ENCODE measurements around the gene ISG20.

ISG20 gene

GRCh38 chr15:88619796-88620195 lies 19.0 kb upstream of the ISG20 start:
- no peak for DNase-seq

GRCh38 chr15:88620995-88621772 lies 17.6 kb upstream of the ISG20 start, which contains the start of gene AEN:
TSS of gene AEN (plus strand) at chr15:88621340. CDS start at chr15:88626210, 4,870 bp downstream.
- peak; percentile 94 for DNase-seq

GRCh38 chr15:88621789-88622604 lies 16.8 kb upstream of the ISG20 start:
- DNase-seq: peak; percentile 47

- DNase-seq: no peak
Measured at GRCh38 chr15:88622605-88622975, 16.2 kb upstream of the ISG20 start.

- DNase-seq: peak; percentile 73
Measured at GRCh38 chr15:88623061-88623460, 15.8 kb upstream of the ISG20 start.

GRCh38 chr15:88623632-88624031 lies 15.2 kb upstream of the ISG20 start:
- DNase-seq: no peak

- DNase-seq: no peak
Measured at GRCh38 chr15:88624156-88624970, 14.5 kb upstream of the ISG20 start.

GRCh38 chr15:88624971-88625490 lies 13.8 kb upstream of the ISG20 start:
- no peak for DNase-seq

- no peak for DNase-seq
Measured at GRCh38 chr15:88625943-88626741, 12.7 kb upstream of the ISG20 start.

GRCh38 chr15:88627463-88627862 lies 11.4 kb upstream of the ISG20 start:
- no peak for DNase-seq

GRCh38 chr15:88628018-88628654 lies 10.7 kb upstream of the ISG20 start:
- no peak for DNase-seq

GRCh38 chr15:88629071-88629470 lies 9.7 kb upstream of the ISG20 start:
- no peak for DNase-seq

- DNase-seq: no peak
Measured at GRCh38 chr15:88630141-88630721, 8.6 kb upstream of the ISG20 start.

- DNase-seq: no peak
Measured at GRCh38 chr15:88630798-88631463, 7.9 kb upstream of the ISG20 start.

GRCh38 chr15:88631464-88632028 lies 7.3 kb upstream of the ISG20 start:
- DNase-seq: no peak

GRCh38 chr15:88632797-88633196 lies 6.0 kb upstream of the ISG20 start:
- DNase-seq: peak; percentile 93

- no peak for DNase-seq
Measured at GRCh38 chr15:88634449-88634848, 4.4 kb upstream of the ISG20 start.

- peak; percentile 8 for DNase-seq
Measured at GRCh38 chr15:88635318-88635717, 3.5 kb upstream of the ISG20 start.

- no peak for DNase-seq
Measured at GRCh38 chr15:88636050-88636449, 2.8 kb upstream of the ISG20 start.

GRCh38 chr15:88636654-88637053 lies 2.2 kb upstream of the ISG20 start:
- DNase-seq: no peak

All from MV-4-11 (cell line).